SK-N-SH (cell line): ENCODE results near the gene USP2. TPM values are rescaled to one million over a fixed set of nuclear protein-coding genes. Genes with fewer than 3 reads are reported as not detected.

ENCODE experiments used
- CTCF ChIA-PET: fragments of 300-600, 350-600 bp; formaldehyde crosslinking; extraction: SDS; loops from one replicate; lab custom pipeline; 2021; lab: Yijun Ruan, JAX
- POLR2A ChIA-PET: fragments of 350-600 bp; sonication (Branson Sonifier 250); formaldehyde crosslinking; extraction: SDS; loops from one replicate; lab custom pipeline; 2020; ENCODE audit warnings: antibody characterized with exemption, inconsistent platforms; lab: Yijun Ruan, JAX
- DNase-seq: peaks from one replicate; pipeline ENCODE4 v3.0.0; 2012
- H2AFZ ChIP-seq: fragments of 200-600 bp; sonication (generic); 2 replicates; pipeline ENCODE4 v1.8.1; 2016; ENCODE audit warnings: antibody characterized with exemption, mild to moderate bottlenecking, low read depth
- H3F3A ChIP-seq: fragments of 200-600 bp; sonication (generic); replicated peaks from 2 replicates; pipeline ENCODE3; 2016; ENCODE audit warnings: antibody characterized with exemption, mild to moderate bottlenecking; ENCODE audit not compliant: insufficient read depth
- H3K27ac ChIP-seq, 2 experiments: fragments of 200-500 bp in 1 of 2; fragments of 200-600 bp in 1 of 2; sonication (Bioruptor generic) in 1 of 2; sonication (generic), shearing (Covaris generic) in 1 of 2; 2 replicates each; pipeline versions ENCODE4 v1.5.1 to v1.6.1; 2014 to 2016; ENCODE audit warnings: low read depth in 2 of 2, inconsistent platforms in 1 of 2, low read length in 1 of 2, mild to moderate bottlenecking in 1 of 2, mixed read lengths in 1 of 2
- H3K27me3 ChIP-seq: fragments of 200-600 bp; sonication (generic), shearing (Covaris generic); 2 replicates; pipeline ENCODE4 v1.6.1; 2016; ENCODE audit warnings: mixed run types; ENCODE audit not compliant: insufficient read depth
- H3K36me3 ChIP-seq, 2 experiments: fragments of 200-500 bp in 1 of 2; fragments of 200-600 bp in 1 of 2; sonication (Bioruptor generic) in 1 of 2; sonication (generic) in 1 of 2; replicated peaks in 1 of 2; 2 replicates each; pipeline versions ENCODE3 to v1.5.1; 2014 to 2016; ENCODE audit warnings: low read length in 1 of 2, mild to moderate bottlenecking in 1 of 2; ENCODE audit not compliant: insufficient read depth in 2 of 2, control insufficient read depth in 1 of 2
- H3K4me1 ChIP-seq, 2 experiments: fragments of 200-500 bp in 1 of 2; fragments of 200-600 bp in 1 of 2; sonication (Bioruptor generic) in 1 of 2; sonication (generic), shearing (Covaris generic) in 1 of 2; 2 replicates each; pipeline versions ENCODE4 v1.5.1 to v1.6.1; 2014 to 2016; ENCODE audit warnings: low read depth in 1 of 2, low read length in 1 of 2, mixed run types in 1 of 2; ENCODE audit not compliant: insufficient read depth in 2 of 2, control insufficient read depth in 1 of 2
- H3K4me2 ChIP-seq: fragments of 200-600 bp; sonication (generic), shearing (Covaris generic); 2 replicates; pipeline ENCODE4 v1.6.1; 2017; ENCODE audit warnings: mixed run types
- H3K4me3 ChIP-seq, 2 experiments: fragments of 200-500 bp in 1 of 2; fragments of 200-600 bp in 1 of 2; sonication (Bioruptor generic) in 1 of 2; sonication (generic), shearing (Covaris generic) in 1 of 2; 2 replicates each; pipeline versions ENCODE4 v1.5.1 to v1.8.1; 2014 to 2016; ENCODE audit warnings: low read depth in 2 of 2, inconsistent platforms in 1 of 2, low read length in 1 of 2, mild to moderate bottlenecking in 1 of 2, mixed read lengths in 1 of 2, moderate library complexity in 1 of 2
- H3K79me2 ChIP-seq: fragments of 200-600 bp; sonication (generic); 2 replicates; pipeline ENCODE4 v1.8.1; 2017; ENCODE audit warnings: mild to moderate bottlenecking; ENCODE audit not compliant: insufficient read depth
- H3K9ac ChIP-seq: fragments of 200-600 bp; sonication (generic); 2 replicates; pipeline ENCODE4 v1.6.1; 2017; ENCODE audit warnings: mixed run types
- H3K9me2 ChIP-seq: fragments of 200-600 bp; sonication (generic); 2 replicates; pipeline ENCODE4 v1.6.1; 2017; ENCODE audit warnings: mixed run types
- H3K9me3 ChIP-seq: fragments of 200-600 bp; sonication (generic); 2 replicates; pipeline ENCODE4 v1.6.1; 2017; ENCODE audit warnings: mixed run types, mild to moderate bottlenecking, moderate library complexity
- H4K20me1 ChIP-seq: fragments of 200-600 bp; sonication (generic); 2 replicates; pipeline ENCODE4 v1.6.1; 2017; ENCODE audit warnings: mild to moderate bottlenecking, mixed run types; ENCODE audit not compliant: insufficient read depth
- CHD2 ChIP-seq: fragments of 150-350 bp; IDR thresholded peaks from 2 replicates; pipeline ENCODE4 v1.6.1; 2018; ENCODE audit warnings: low read length; ENCODE audit not compliant: partially characterized antibody
- EP300 ChIP-seq, 2 experiments: IDR thresholded peaks; 2 replicates each; pipeline versions ENCODE4 v1.4.0 to v1.6.1; 2012; ENCODE audit warnings: borderline replicate concordance in 1 of 2, low read depth in 1 of 2, low read length in 1 of 2
- EZH2phosphoT487 ChIP-seq: fragments of 200-600 bp; sonication (generic); IDR thresholded peaks from 2 replicates; pipeline ENCODE4 v1.6.1; 2017; ENCODE audit warnings: low read depth, mixed run types, mild to moderate bottlenecking, antibody characterized with exemption, moderate library complexity, borderline replicate concordance
- FOXJ3 ChIP-seq: sonication (generic); formaldehyde crosslinking; IDR thresholded peaks from 2 replicates; pipeline ENCODE4 v1.5.1; 2020; ENCODE audit warnings: mild to moderate bottlenecking, missing genetic modification reagents
- MAX ChIP-seq: IDR thresholded peaks from 2 replicates; pipeline ENCODE4 v1.4.0; 2012; ENCODE audit warnings: low read depth
- NFIC ChIP-seq: IDR thresholded peaks from 2 replicates; pipeline ENCODE4 v1.4.0; 2012; ENCODE audit warnings: borderline replicate concordance
- NRF1 ChIP-seq: IDR thresholded peaks from 2 replicates; pipeline ENCODE4 v1.6.1; 2012; ENCODE audit warnings: low read depth, mild to moderate bottlenecking, low read length
- POLR2AphosphoS5 ChIP-seq: IDR thresholded peaks from 2 replicates; pipeline ENCODE4 v1.6.1; 2012; ENCODE audit warnings: low read depth, low read length
- RAD21 ChIP-seq: IDR thresholded peaks from 2 replicates; pipeline ENCODE4 v1.6.1; 2012; ENCODE audit warnings: mild to moderate bottlenecking, low read length
- REST ChIP-seq: IDR thresholded peaks from 2 replicates; pipeline ENCODE4 v1.6.1; 2012; ENCODE audit warnings: mild to moderate bottlenecking, low read depth, low read length, moderate library complexity
- TCF12 ChIP-seq: IDR thresholded peaks from 2 replicates; pipeline ENCODE4 v1.4.0; 2012
- USF1 ChIP-seq: IDR thresholded peaks from 2 replicates; pipeline ENCODE4 v1.4.0; 2012; ENCODE audit warnings: low read depth, borderline replicate concordance
- WGBS: methylation state at CpG from one replicate; pipeline ENCODE4 v1.1.6; 2017; ENCODE audit warnings: low lambda C conversion rate; 5-methylcytosine and 5-hydroxymethylcytosine counted together
- polyA plus RNA-seq, 3 experiments: library from polyadenylated mRNA; depleted of rRNA; stranded (reverse); fragments of >200 nt; gene quantifications; 2 replicates each; pipeline ENCODE4 v1.2.3, GENCODE V29; 2012

Gene USP2
- polyA plus RNA-seq, 1 of the 3 experiments (the other 2 are of a cell fraction), result 0.97 TPM

- H3K27ac ChIP-seq, result no peak overlapping the region
- no peak overlapping the region for H3K9ac ChIP-seq
- no peak overlapping the region for H3K4me2 ChIP-seq
- peaks cover 6% of the 10 kb centered on the region for H3F3A ChIP-seq
- no peak overlapping the region for H2AFZ ChIP-seq
- POLR2A ChIA-PET, result interaction anchor here (0.6 to 2.5 kb wide), 5 partner anchors 35 to 237 kb away, joined by 3 to 7 read pairs (median 5); partner anchors contain the start of genes CBL and DPAGT1
- DNase-seq, result no peak
- H3K36me3 ChIP-seq, result peaks cover 0 to 12% of the 10 kb centered on the region in 2 experiments
- WGBS, result 91% methylated on average over 10 of the region's 11 CpGs
- no peaks in the 10 kb centered on the region for H3K9me3 ChIP-seq
- H3K79me2 ChIP-seq, result peaks cover 31% of the 10 kb centered on the region
- no peaks in the 10 kb centered on the region for H3K9me2 ChIP-seq
- peaks cover 16 to 41% of the 10 kb centered on the region in 2 experiments; a peak in 3 of 4 replicates for H3K4me1 ChIP-seq
- no peak overlapping the region for H3K4me3 ChIP-seq
- TF ChIP-seq MAX (no peak), REST (no peak), RAD21 (no peak), CHD2 (no peak), NRF1 (no peak), EZH2phosphoT487 (no peak), USF1 (no peak), EP300 (IDR thresholded peaks at IDR 0.05; ENCODE audit: borderline replicate concordance in 1 of 2, low read depth in 1 of 2, low read length in 1 of 2) (no peak), FOXJ3 (no peak), TCF12 (no peak), NFIC (no peak), POLR2AphosphoS5 (no peak)
- CTCF ChIA-PET, result interaction anchor here (0.5 to 8.6 kb wide), 68 partner anchors 8 to 512 kb away, joined by 3 to 191 read pairs (median 5); partner anchors contain the start of genes C2CD2L, CBL, HMBS and HYOU1
- no peaks in the 10 kb centered on the region for H3K27me3 ChIP-seq
- H4K20me1 ChIP-seq, result no peaks in the 10 kb centered on the region
Measured at GRCh38 chr11:119338965-119339588, 42.4 kb downstream of the USP2 start.
